ENCODE data around the gene ELF1.

GRCh38 chr13:40999416-40999815 is 19.7 kb downstream of the ELF1 start:
- TF ChIP-seq CTCF (IDR thresholded peaks at IDR 0.05) (no peak), SMAD4 (CRISPR knock-in tag; IDR thresholded peaks at IDR 0.05) (no peak), EMX1 (CRISPR knock-in tag; IDR thresholded peaks at IDR 0.05) (no peak), PRDM15 (CRISPR knock-in tag; IDR thresholded peaks at IDR 0.05) (no peak), TEAD4 (CRISPR knock-in tag; IDR thresholded peaks at IDR 0.05) (no peak), ZNF263 (CRISPR knock-in tag; IDR thresholded peaks at IDR 0.05; ENCODE audit: low read depth) (no peak), SP1 (CRISPR knock-in tag; conservative IDR thresholded peaks at IDR 0.05) (no peak), TCF7 (CRISPR knock-in tag; IDR thresholded peaks at IDR 0.05; ENCODE audit: low read depth) (no peak), ATF3 (CRISPR knock-in tag; conservative IDR thresholded peaks at IDR 0.05) (no peak)
- TF ChIP-seq, protein P1, sequence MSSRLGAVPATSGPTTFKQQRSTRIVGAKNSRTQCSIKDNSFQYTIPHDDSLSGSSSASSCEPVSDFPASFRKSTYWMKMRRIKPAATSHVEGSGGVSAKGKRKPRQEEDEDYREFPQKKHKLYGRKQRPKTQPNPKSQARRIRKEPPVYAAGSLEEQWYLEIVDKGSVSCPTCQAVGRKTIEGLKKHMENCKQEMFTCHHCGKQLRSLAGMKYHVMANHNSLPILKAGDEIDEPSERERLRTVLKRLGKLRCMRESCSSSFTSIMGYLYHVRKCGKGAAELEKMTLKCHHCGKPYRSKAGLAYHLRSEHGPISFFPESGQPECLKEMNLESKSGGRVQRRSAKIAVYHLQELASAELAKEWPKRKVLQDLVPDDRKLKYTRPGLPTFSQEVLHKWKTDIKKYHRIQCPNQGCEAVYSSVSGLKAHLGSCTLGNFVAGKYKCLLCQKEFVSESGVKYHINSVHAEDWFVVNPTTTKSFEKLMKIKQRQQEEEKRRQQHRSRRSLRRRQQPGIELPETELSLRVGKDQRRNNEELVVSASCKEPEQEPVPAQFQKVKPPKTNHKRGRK (CRISPR knock-in tag; IDR thresholded peaks at IDR 0.05; ENCODE audit: borderline replicate concordance): no peak
- TF ChIP-seq, protein P2, sequence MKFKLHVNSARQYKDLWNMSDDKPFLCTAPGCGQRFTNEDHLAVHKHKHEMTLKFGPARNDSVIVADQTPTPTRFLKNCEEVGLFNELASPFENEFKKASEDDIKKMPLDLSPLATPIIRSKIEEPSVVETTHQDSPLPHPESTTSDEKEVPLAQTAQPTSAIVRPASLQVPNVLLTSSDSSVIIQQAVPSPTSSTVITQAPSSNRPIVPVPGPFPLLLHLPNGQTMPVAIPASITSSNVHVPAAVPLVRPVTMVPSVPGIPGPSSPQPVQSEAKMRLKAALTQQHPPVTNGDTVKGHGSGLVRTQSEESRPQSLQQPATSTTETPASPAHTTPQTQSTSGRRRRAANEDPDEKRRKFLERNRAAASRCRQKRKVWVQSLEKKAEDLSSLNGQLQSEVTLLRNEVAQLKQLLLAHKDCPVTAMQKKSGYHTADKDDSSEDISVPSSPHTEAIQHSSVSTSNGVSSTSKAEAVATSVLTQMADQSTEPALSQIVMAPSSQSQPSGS (CRISPR knock-in tag; IDR thresholded peaks at IDR 0.05; ENCODE audit: borderline replicate concordance, low read depth): no peak
- TF ChIP-seq, protein P3, sequence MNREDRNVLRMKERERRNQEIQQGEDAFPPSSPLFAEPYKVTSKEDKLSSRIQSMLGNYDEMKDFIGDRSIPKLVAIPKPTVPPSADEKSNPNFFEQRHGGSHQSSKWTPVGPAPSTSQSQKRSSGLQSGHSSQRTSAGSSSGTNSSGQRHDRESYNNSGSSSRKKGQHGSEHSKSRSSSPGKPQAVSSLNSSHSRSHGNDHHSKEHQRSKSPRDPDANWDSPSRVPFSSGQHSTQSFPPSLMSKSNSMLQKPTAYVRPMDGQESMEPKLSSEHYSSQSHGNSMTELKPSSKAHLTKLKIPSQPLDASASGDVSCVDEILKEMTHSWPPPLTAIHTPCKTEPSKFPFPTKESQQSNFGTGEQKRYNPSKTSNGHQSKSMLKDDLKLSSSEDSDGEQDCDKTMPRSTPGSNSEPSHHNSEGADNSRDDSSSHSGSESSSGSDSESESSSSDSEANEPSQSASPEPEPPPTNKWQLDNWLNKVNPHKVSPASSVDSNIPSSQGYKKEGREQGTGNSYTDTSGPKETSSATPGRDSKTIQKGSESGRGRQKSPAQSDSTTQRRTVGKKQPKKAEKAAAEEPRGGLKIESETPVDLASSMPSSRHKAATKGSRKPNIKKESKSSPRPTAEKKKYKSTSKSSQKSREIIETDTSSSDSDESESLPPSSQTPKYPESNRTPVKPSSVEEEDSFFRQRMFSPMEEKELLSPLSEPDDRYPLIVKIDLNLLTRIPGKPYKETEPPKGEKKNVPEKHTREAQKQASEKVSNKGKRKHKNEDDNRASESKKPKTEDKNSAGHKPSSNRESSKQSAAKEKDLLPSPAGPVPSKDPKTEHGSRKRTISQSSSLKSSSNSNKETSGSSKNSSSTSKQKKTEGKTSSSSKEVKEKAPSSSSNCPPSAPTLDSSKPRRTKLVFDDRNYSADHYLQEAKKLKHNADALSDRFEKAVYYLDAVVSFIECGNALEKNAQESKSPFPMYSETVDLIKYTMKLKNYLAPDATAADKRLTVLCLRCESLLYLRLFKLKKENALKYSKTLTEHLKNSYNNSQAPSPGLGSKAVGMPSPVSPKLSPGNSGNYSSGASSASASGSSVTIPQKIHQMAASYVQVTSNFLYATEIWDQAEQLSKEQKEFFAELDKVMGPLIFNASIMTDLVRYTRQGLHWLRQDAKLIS (CRISPR knock-in tag; IDR thresholded peaks at IDR 0.05; ENCODE audit: borderline replicate concordance): no peak

Measured in WTC11 (cell line).